ENCODE measurements around the gene KCNMA1. TPM values are rescaled to one million over a fixed set of nuclear protein-coding genes. Genes with fewer than 3 reads are reported as not detected.

Gene KCNMA1
- total RNA-seq, 1 experiment from 2014 or later: 143 TPM

GRCh38 chr10:77207182-77207827 lies 430.3 kb downstream of the KCNMA1 start:
- no peaks in the 10 kb centered on the region for H3K9me2 ChIP-seq (replicated peaks; ENCODE audit: low read length)
- H3K79me2 ChIP-seq (ENCODE audit: low read length): no peaks in the 10 kb centered on the region
- no peak overlapping the region for H3K4me2 ChIP-seq (ENCODE audit: low read length)
- CTCF ChIA-PET: no interaction called here
- POLR2A ChIA-PET (ENCODE audit: unreplicated experiment): no interaction called here
- peaks cover 12% of the 10 kb centered on the region for H3K4me1 ChIP-seq (ENCODE audit: insufficient read depth, low read length)
- no peak for ATAC-seq
- H3K9me3 ChIP-seq (ENCODE audit: low read length): peaks cover 12% of the 10 kb centered on the region
- H3K27me3 ChIP-seq (ENCODE audit: low read length): no peaks in the 10 kb centered on the region
- H3F3A ChIP-seq (ENCODE audit: low read length, unreplicated experiment): no peaks in the 10 kb centered on the region
- no peaks in the 10 kb centered on the region; the same call in 1 of the 2 replicates for H3K36me3 ChIP-seq (ENCODE audit: low read depth, low read length)
- BruUV-seq (replicated peaks): no TSS peak
- no peak overlapping the region for H3K27ac ChIP-seq (ENCODE audit: low read length)
- TF ChIP-seq EZH2 (IDR thresholded peaks at IDR 0.05; ENCODE audit: low read length, unreplicated experiment): no peak
- no peak for TF ChIP-seq CTCF (conservative IDR thresholded peaks at IDR 0.05; ENCODE audit: low read depth, low read length)
- no peak for TF ChIP-seq EZH2phosphoT487 (IDR thresholded peaks at IDR 0.05; ENCODE audit: borderline replicate concordance, low read length)
- H4K20me1 ChIP-seq (ENCODE audit: low read length): no peaks in the 10 kb centered on the region
- intact Hi-C loops (cut with micrococcal nuclease): no loop called here
- H3K4me3 ChIP-seq (ENCODE audit: low read length): no peak overlapping the region
- no peak overlapping the region for H2AFZ ChIP-seq (ENCODE audit: low read length)
- H3K9ac ChIP-seq (ENCODE audit: low read length): no peak overlapping the region
- DNase-seq: no peak

DNA sequence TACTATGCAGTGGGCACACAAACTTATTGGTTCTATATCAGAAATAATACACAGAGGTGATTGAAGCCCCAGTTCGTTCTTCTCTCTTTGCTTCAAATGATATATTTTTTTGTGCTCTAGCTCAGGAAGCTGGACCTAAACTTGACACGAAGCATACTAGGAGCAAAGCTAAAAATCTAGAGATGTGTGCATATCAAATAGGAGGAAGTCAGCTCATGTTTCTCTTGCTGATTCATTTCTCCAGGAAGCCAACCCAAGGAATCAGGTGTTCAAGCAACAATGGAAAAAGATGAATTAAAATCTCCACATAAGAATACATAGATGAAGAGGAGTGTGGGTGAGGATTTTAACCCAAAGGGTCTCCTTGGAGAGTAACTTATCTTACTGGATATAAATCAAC lies 432.5 kb downstream of the KCNMA1 start:
- Histone ChIP-seq H3K36me3 (ENCODE audit: low read depth, low read length) (no peaks in the 10 kb centered on the region; the same call in 1 of the 2 replicates), H3K79me2 (ENCODE audit: low read length) (no peaks in the 10 kb centered on the region), H3F3A (ENCODE audit: low read length, unreplicated experiment) (no peaks in the 10 kb centered on the region), H3K27me3 (ENCODE audit: low read length) (no peaks in the 10 kb centered on the region), H3K4me1 (ENCODE audit: insufficient read depth, low read length) (peaks cover 13% of the 10 kb centered on the region), H3K4me3 (ENCODE audit: low read length) (no peak overlapping the region; the same call in 1 of the 2 replicates), H3K9me2 (replicated peaks; ENCODE audit: low read length) (no peaks in the 10 kb centered on the region), H2AFZ (ENCODE audit: low read length) (no peak overlapping the region), H3K9ac (ENCODE audit: low read length) (no peak overlapping the region), H3K4me2 (ENCODE audit: low read length) (no peak overlapping the region), H3K27ac (ENCODE audit: low read length) (no peak overlapping the region), H4K20me1 (ENCODE audit: low read length) (no peaks in the 10 kb centered on the region), H3K9me3 (ENCODE audit: low read length) (peaks cover 12% of the 10 kb centered on the region)
- intact Hi-C loops (cut with micrococcal nuclease): no loop called here
- no TSS peak for BruUV-seq (replicated peaks)
- ATAC-seq (no peak), DNase-seq (no peak)
- ChIA-PET POLR2A (ENCODE audit: unreplicated experiment) (interaction anchor here (0.6 kb wide), 1 partner anchor 114 kb away, joined by 3 read pairs; no protein-coding TSS in a partner anchor), CTCF (interaction anchor here (0.6 to 0.7 kb wide), 2 partner anchors 231 to 552 kb away, joined by 3 to 5 read pairs; no protein-coding TSS in a partner anchor)
- no peak for TF ChIP-seq EZH2phosphoT487 (IDR thresholded peaks at IDR 0.05; ENCODE audit: borderline replicate concordance, low read length)
- no peak for TF ChIP-seq CTCF (conservative IDR thresholded peaks at IDR 0.05; ENCODE audit: low read depth, low read length)
- no peak for TF ChIP-seq EZH2 (IDR thresholded peaks at IDR 0.05; ENCODE audit: low read length, unreplicated experiment)

- no peak overlapping the region for H3K27ac ChIP-seq (ENCODE audit: low read length)
- no peak overlapping the region for H3K9ac ChIP-seq (ENCODE audit: low read length)
- H2AFZ ChIP-seq (ENCODE audit: low read length): no peak overlapping the region
- H3K79me2 ChIP-seq (ENCODE audit: low read length): no peaks in the 10 kb centered on the region
- DNase-seq (no peak), ATAC-seq (no peak)
- no peaks in the 10 kb centered on the region for H3K27me3 ChIP-seq (ENCODE audit: low read length)
- no peak for TF ChIP-seq EZH2 (IDR thresholded peaks at IDR 0.05; ENCODE audit: low read length, unreplicated experiment)
- no peak overlapping the region for H3K4me3 ChIP-seq (ENCODE audit: low read length)
- CTCF ChIA-PET: no interaction called here
- H3K9me3 ChIP-seq (ENCODE audit: low read length): peaks cover 12% of the 10 kb centered on the region
- H3K4me1 ChIP-seq (ENCODE audit: insufficient read depth, low read length): peaks cover 13% of the 10 kb centered on the region
- intact Hi-C loops (cut with micrococcal nuclease): no loop called here
- H3K4me2 ChIP-seq (ENCODE audit: low read length): no peak overlapping the region
- H3F3A ChIP-seq (ENCODE audit: low read length, unreplicated experiment): no peaks in the 10 kb centered on the region
- no TSS peak for BruUV-seq (replicated peaks)
- no peaks in the 10 kb centered on the region for H3K9me2 ChIP-seq (replicated peaks; ENCODE audit: low read length)
- H4K20me1 ChIP-seq (ENCODE audit: low read length): no peaks in the 10 kb centered on the region
- POLR2A ChIA-PET (ENCODE audit: unreplicated experiment): no interaction called here
- no peaks in the 10 kb centered on the region; the same call in 1 of the 2 replicates for H3K36me3 ChIP-seq (ENCODE audit: low read depth, low read length)
These were observed 433.4 kb downstream of the KCNMA1 start for GRCh38 chr10:77204171-77204570.

Data from PC-3 (cell line).